D721Med (cell line): ENCODE results near the gene CDH13.

Experiments used
- DNase-seq: peaks from one replicate; pipeline ENCODE4 v3.0.0; 2011; ENCODE audit warnings: low spot score; ENCODE audit not compliant: insufficient read length
- FAIRE-seq: peaks from 2 replicates; lab custom pipeline; 2011; peaks lifted over from hg19 to GRCh38; lab: Jason Lieb, UNC
- TF ChIP-seq, protein P1 (sequence below): IDR thresholded peaks from 2 replicates; pipeline ENCODE4 v1.5.1; 2012; ENCODE audit warnings: mild to moderate bottlenecking, control low read depth; ENCODE audit not compliant: insufficient read depth; ENCODE audit errors: missing control alignments

CDH13 gene

DNA sequence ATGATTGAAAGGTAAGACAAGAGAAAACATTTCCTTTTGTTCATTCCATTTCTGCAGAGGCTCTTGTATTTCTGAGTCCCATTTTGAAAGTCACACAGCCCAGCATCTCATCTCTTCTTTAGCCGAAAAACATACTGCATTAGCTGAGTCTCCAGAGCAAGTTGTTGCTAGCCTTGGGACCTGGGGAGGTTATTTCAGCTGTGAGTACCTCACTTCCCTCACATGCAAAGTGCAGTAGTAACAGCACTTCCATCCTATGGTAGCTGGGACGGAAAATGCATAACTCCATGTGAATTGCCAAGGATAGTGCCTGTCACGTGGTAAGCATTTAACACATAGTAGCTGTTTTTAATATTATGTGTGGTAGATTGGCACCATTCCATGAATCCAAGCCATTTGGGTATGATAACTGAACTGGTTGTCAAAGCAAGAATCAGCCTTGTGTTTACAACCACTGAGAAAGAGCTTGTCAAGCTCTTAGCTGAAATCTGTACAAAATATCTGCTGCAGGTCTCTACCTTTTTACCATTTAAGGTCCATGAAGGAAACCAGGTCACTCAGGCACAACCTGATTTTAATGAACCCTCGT, 345.7 kb downstream of the CDH13 start:
- DNase-seq, result no peak
- no peak for FAIRE-seq
- TF ChIP-seq, protein P1, sequence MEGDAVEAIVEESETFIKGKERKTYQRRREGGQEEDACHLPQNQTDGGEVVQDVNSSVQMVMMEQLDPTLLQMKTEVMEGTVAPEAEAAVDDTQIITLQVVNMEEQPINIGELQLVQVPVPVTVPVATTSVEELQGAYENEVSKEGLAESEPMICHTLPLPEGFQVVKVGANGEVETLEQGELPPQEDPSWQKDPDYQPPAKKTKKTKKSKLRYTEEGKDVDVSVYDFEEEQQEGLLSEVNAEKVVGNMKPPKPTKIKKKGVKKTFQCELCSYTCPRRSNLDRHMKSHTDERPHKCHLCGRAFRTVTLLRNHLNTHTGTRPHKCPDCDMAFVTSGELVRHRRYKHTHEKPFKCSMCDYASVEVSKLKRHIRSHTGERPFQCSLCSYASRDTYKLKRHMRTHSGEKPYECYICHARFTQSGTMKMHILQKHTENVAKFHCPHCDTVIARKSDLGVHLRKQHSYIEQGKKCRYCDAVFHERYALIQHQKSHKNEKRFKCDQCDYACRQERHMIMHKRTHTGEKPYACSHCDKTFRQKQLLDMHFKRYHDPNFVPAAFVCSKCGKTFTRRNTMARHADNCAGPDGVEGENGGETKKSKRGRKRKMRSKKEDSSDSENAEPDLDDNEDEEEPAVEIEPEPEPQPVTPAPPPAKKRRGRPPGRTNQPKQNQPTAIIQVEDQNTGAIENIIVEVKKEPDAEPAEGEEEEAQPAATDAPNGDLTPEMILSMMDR, result no peak

DNA sequence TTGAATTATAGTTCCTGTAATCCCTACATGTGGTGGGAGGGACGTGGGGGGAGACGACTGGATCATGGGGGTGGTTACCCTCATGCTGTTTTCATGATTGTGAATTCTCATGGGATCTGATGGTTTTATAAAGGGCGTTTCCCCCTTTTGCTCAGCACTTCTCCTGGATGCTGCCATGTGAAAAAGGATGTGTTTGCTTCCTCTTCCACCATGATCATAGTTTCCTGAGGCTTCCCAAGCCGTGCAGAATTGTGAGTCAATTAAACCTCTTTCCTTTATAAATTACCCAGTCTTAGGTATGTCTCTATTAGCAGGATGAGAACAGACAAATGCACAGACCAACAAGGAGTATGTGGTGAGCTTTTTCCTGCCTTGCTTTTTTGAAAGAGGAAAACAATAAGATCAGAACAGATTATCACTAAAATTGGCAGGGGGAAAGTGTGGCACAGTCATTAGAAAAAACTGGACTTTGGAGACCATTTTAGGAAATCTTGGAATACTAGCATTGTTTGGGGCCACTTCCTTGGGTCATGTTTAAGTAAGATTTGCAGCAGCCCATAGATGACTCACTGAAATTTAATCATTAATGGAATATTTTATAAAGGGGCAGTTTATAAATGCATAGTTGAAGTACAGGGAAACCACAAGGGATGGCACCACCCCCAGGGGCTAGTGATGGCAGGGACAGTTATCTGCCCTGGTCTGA, 352.8 kb downstream of the CDH13 start:
- no peak for FAIRE-seq
- TF ChIP-seq, protein P1, result no peak
- DNase-seq, result no peak

DNA sequence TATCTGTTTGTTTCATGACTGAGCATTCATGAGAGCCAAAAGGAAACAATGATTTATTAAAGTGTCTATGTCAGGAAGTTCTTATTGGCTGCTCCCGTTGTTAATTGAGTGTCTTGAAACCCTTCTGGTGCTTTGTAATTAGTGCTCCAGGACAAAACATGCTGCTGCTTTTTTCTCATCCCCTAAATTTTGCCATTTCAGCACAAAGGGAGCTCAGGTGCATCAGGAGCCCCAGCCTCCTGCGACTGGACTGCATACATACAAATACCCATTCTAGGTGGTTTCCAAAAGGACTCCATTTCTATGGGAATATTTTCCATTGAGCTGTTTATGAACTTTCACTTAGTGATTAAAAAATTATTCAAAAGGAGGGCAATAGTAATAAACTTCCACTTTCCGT, 354.0 kb downstream of the CDH13 start:
- DNase-seq (no peak), FAIRE-seq (no peak)
- TF ChIP-seq, protein P1, result no peak

DNA sequence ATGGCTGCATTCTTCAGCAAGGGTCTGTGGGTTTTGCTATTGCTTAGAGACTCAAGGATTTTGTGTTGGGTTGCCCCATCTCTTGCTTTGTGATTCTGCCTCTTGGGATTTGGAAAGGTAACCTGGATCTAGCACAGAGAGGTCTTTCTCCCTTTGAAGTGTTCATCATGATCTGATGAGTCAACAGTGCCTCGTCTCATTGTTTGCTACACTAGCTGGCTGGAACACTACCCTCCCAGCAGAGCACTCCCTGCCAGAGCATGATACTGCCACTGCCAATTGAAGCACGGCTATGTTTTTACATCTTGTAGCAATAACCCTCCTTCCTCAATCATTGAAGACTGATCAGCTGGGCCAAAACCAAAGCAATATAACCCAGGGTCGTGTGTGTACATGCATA, 361.0 kb downstream of the CDH13 start:
- FAIRE-seq (no peak), DNase-seq (no peak)
- TF ChIP-seq, protein P1, result no peak

DNA sequence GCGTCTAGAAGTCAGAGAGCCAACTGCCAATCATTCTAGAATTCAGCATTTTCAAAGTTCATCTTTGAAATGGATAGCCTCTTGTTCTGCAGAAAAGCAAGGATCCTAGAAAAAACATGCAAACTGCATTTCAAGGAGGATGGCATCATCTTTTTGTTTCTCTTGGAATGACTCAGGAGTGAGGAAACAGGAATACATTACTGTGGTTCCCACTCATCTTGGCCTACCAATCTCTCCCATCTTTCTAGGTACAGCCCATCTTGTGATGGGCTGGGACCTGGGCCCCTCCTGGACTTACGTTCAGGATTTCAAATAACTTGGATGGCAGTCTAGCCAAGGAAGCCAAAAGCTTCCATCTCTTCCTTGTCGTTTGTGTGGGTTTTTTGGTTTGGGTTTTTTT, 363.4 kb downstream of the CDH13 start:
- DNase-seq (no peak), FAIRE-seq (no peak)
- TF ChIP-seq, protein P1, result no peak

DNA sequence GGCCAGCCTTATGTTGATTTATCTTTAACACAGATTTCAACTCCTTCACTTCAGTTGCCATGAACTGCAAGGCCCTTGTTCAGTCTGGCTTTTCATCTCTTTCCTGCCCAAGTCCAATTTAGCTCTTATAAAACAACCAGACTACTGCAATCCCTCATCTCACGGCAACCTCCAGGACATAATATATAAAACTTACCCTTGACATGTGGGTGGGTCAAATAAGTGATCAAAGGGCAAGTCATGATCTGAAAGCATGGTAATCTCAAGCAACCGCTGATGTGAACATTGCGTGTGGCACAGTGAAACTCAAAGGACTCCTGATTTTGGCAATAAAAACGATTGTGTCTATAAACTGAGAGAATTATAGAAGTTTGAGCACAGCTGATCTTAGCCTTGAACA, 364.6 kb downstream of the CDH13 start:
- TF ChIP-seq, protein P1, result no peak
- FAIRE-seq (no peak), DNase-seq (no peak)
